Stimulated activated memory B cell treated with anti-CD40 and anti-IgM and Interleukin-4, amounts not matched to agents 10 μg/mL and 1 μg/mL and 100 μg/mL, for 72 hours (primary cell): ENCODE measurements around the gene OTOR.

ENCODE experiments used
- ATAC-seq: fragments of 150-1000 bp; cut with Tn5 transposase; 2 replicates; pipeline ENCODE4 v1.10.0; 2021
- H3K27ac Mint-ChIP-seq: one replicate; pipeline ENCODE4 v1.8.0; 2022; ENCODE audit warnings: mild to moderate bottlenecking, mixed read lengths
- H3K27me3 Mint-ChIP-seq: one replicate; pipeline ENCODE4 v1.8.0; 2022; ENCODE audit warnings: mixed read lengths
- H3K36me3 Mint-ChIP-seq: one replicate; pipeline ENCODE4 v1.8.0; 2022; ENCODE audit warnings: mixed read lengths
- H3K4me1 Mint-ChIP-seq: one replicate; pipeline ENCODE4 v1.8.0; 2022; ENCODE audit warnings: mixed read lengths
- H3K4me3 Mint-ChIP-seq: one replicate; pipeline ENCODE4 v1.8.0; 2022; ENCODE audit warnings: mild to moderate bottlenecking, moderate library complexity, mixed read lengths
- H3K9me3 Mint-ChIP-seq: one replicate; pipeline ENCODE4 v1.8.0; 2022; ENCODE audit warnings: mixed read lengths

The OTOR gene, protein sequence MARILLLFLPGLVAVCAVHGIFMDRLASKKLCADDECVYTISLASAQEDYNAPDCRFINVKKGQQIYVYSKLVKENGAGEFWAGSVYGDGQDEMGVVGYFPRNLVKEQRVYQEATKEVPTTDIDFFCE

DNA sequence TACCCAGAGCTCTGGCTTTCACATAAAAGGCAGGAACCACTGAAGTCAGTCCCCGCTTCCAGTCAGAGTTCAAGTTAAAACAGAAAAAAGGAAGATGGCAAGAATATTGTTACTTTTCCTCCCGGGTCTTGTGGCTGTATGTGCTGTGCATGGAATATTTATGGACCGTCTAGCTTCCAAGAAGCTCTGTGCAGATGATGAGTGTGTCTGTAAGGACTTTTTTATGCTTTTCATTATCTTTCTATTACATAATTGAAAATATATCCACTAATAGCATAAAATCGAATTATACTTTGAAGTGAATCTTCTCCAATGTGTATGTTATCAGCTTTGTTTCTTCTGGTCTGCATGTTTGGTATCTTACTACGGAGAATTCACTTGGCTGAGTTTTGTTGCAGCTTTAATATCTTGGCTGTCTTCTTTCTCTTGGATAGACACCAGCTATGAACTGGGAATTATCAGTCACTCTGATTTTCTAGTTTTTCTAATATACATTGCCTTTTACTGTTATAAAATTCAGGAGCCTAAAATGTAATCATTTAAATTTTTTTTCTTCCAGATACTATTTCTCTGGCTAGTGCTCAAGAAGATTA is at the start of gene OTOR:
OTOR (plus strand) TSS at position 51 of the 593 bp plus-strand sequence; CDS start at position 95, 44 bp downstream.
- Mint-ChIP-seq H3K27ac (no peak within 1 kb of the TSS), H3K36me3 (no peaks in the 10 kb centered on the region), H3K4me3 (no peak within 1 kb of the TSS), H3K4me1 (no peaks in the 10 kb centered on the region), H3K27me3 (peaks cover 2% of the 10 kb centered on the region), H3K9me3 (no peaks in the 10 kb centered on the region)
- ATAC-seq, result no peak

DNA sequence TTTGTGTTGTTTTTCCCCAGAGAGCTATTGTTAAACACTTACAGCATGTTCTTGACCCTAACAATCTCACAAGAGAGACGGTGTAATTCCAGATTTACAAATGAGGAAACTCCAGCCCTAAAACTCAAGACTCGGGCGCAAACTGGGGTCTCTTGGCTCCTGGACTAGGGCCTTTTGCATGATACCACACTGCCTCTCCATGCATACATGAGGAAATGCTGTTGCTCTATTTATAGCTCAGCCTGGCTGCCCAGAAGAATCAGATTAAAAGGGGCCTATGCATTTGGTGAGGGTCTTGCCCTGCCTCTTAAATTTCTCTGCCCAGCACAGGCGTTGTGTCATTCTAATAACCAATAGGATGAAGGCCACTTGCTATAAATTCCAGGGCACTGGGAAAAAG is 48.9 kb upstream of the OTOR start:
- peaks cover 44% of the 10 kb centered on the region for H3K27me3 Mint-ChIP-seq
- no peak overlapping the region for H3K4me3 Mint-ChIP-seq
- no peak overlapping the region for H3K27ac Mint-ChIP-seq
- no peaks in the 10 kb centered on the region for H3K36me3 Mint-ChIP-seq
- no peaks in the 10 kb centered on the region for H3K9me3 Mint-ChIP-seq
- no peaks in the 10 kb centered on the region for H3K4me1 Mint-ChIP-seq
- no peak for ATAC-seq

DNA sequence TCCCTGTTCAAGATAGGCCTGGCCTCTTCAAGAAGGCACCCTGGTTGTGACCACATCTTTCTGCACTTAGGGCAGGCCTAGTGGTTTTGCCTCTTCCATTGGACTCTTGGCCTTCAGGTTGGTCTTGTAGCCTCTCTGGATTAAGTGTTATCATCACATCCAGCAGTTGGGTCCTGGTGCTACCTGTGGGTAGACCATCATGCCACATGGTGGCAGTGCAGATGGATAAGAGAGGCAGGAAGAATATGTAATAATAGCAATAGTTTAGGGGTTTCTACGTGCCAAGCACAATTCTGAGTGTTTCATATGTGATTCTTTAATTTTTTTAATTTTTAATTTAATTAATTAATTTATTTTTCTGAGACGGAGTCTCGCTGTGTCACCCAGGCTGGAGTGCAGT is 46.9 kb upstream of the OTOR start:
- H3K4me3 Mint-ChIP-seq, result no peak overlapping the region
- H3K36me3 Mint-ChIP-seq, result peaks cover 8% of the 10 kb centered on the region
- H3K4me1 Mint-ChIP-seq, result no peaks in the 10 kb centered on the region
- no peak overlapping the region for H3K27ac Mint-ChIP-seq
- ATAC-seq, result peak; percentile 50
- H3K27me3 Mint-ChIP-seq, result peaks cover 51% of the 10 kb centered on the region
- peaks cover 6% of the 10 kb centered on the region for H3K9me3 Mint-ChIP-seq

DNA sequence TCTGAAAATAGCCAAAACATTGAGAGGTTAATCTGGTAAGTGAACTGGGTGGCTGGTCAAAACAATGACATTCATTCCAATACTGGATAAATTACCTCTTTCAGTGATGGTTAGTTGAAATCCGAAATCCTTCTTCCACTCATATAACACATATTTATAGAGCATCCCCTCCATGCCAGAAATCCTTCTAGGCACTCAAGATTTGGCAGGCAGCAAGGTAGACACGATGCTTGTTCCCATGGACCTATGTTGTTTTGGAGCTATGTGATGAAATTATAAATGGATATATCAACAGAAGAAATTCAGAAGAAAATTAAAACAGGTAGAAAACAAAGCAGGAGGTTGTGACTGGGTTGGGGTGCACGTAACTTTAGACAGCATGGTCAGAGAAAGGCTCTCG is 44.6 kb upstream of the OTOR start:
- H3K36me3 Mint-ChIP-seq, result peaks cover 16% of the 10 kb centered on the region

DNA sequence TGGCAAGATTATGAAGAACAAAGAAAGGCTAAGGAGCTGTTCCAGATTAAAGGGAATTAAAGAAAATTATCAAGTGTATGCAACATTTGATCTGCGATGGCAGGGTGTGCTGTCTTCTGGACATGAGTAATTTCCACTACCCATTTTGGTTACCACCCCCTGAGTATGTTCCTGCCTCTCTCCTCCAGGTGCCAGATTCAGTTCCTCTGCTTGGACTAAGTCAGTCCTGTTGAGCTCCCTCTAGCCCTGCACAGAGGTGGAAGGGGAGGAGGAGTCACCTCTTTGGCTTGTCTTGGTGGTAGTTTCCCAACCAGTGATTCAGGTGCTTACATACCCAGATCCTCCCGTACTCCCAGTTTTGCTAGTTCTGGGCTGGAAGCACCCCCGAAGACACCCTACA is 40.5 kb upstream of the OTOR start:
- ATAC-seq, result peak; percentile 79
- Mint-ChIP-seq H3K4me1 (peaks cover 26% of the 10 kb centered on the region), H3K36me3 (peaks cover 16% of the 10 kb centered on the region), H3K9me3 (peaks cover 8% of the 10 kb centered on the region), H3K27me3 (peaks cover 54% of the 10 kb centered on the region), H3K4me3 (no peak overlapping the region), H3K27ac (no peak overlapping the region)

More for the DNA sequence above, 44.6 kb upstream of the OTOR start:
- Mint-ChIP-seq H3K4me3 (no peak overlapping the region), H3K4me1 (peaks cover 10% of the 10 kb centered on the region), H3K27ac (no peak overlapping the region), H3K9me3 (peaks cover 8% of the 10 kb centered on the region), H3K27me3 (peaks cover 65% of the 10 kb centered on the region)
- no peak for ATAC-seq

DNA sequence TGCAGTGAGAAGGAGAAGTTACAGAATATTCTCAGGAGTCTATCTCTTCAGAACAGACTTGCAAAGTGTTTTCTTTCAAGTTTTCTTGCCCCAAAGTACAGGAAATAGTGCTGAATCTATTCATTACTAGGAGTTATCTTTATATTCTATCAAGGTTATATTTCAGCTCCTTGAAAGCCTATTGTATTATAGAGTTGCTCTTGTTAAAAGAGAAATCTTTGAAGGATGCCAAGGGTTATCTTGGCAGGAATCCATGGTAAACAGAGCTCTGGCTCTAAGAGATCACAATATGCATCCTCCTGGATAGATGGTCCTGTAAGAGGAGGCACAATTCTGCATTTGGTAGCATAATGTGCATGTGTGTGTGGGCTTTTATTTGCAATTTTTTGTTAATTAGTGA is 39.6 kb upstream of the OTOR start:
- Mint-ChIP-seq H3K27ac (no peak overlapping the region), H3K36me3 (peaks cover 16% of the 10 kb centered on the region), H3K4me3 (no peak overlapping the region), H3K27me3 (peaks cover 45% of the 10 kb centered on the region), H3K9me3 (peaks cover 8% of the 10 kb centered on the region), H3K4me1 (peaks cover 26% of the 10 kb centered on the region)
- ATAC-seq, result no peak

DNA sequence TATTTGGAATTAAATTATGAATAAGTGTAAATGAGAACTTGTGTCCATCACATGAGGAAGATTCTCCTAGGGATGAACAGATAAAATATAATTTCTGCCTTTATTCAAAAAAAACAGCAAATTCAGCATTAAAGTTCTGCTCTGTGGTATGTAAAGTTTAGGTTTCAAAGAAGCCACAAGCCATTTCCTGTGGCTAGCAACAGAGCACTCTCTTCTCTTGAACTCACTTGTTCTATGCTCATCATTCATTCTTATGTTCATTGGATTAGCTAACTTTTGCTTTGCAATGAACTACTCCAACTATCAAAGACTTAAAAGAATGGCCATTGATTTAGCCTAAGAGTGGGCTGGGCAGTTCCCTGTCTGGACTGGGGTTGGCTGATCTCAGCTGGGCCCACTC is 39.1 kb upstream of the OTOR start:
- ATAC-seq, result peak; percentile 66
- Mint-ChIP-seq H3K27me3 (peaks cover 41% of the 10 kb centered on the region), H3K9me3 (peaks cover 8% of the 10 kb centered on the region), H3K36me3 (peaks cover 16% of the 10 kb centered on the region), H3K4me1 (peaks cover 26% of the 10 kb centered on the region), H3K27ac (no peak overlapping the region), H3K4me3 (no peak overlapping the region)

DNA sequence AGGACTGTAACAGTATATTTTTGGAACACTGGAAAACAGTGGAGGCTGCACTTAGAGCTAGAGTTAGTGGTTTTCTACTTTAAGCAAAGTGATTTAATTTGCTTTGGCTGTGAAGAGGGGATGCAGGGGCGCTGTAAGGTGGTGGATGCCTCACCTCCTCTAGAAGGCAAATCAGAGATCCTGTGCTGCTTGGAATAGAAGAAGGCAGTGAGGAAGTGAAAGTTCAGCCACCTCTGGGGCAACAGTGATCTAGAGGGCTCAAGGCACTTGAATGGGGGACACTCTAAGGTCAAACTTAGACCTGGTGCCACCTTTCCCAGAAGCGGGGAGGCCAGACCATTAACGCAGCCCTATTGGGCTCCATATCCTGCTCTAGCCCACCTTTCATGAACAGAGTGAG is 37.4 kb upstream of the OTOR start:
- Mint-ChIP-seq H3K36me3 (peaks cover 8% of the 10 kb centered on the region), H3K27ac (no peak overlapping the region), H3K27me3 (peaks cover 46% of the 10 kb centered on the region), H3K4me1 (peaks cover 26% of the 10 kb centered on the region), H3K9me3 (peaks cover 2% of the 10 kb centered on the region), H3K4me3 (no peak overlapping the region)
- ATAC-seq, result peak; percentile 56

DNA sequence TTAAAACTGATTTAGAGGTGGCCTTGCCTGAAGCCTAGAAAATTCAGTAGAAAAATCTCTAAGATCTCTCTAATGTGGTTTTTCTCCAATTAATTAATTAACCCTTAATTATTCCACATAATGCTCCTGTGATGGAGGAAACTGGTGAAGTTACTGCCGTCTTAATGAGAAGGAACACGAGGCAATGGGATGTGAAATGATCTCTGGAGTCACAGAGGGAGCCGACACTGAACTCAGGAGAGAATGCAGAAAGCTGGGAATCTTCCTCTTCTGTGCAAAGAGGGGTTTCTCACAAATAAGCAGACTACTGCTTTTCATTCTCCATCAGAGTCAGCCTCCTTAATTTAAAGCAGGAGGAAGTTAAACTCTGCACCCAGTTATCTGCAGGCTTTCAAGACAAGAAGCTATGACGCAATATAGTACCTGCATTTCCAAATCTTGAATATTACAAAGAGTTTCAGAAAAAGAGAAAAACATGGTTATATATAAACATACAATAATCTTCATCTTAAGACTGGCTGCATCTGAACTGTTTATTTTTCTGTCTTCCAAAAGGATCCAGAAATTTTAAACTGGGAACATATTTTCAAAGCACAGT is 36.4 kb upstream of the OTOR start:
- no peak overlapping the region for H3K4me3 Mint-ChIP-seq
- peaks cover 4% of the 10 kb centered on the region for H3K36me3 Mint-ChIP-seq
- no peak for ATAC-seq
- peaks cover 46% of the 10 kb centered on the region for H3K27me3 Mint-ChIP-seq
- H3K9me3 Mint-ChIP-seq, result peaks cover 2% of the 10 kb centered on the region
- peaks cover 26% of the 10 kb centered on the region for H3K4me1 Mint-ChIP-seq
- no peak overlapping the region for H3K27ac Mint-ChIP-seq

DNA sequence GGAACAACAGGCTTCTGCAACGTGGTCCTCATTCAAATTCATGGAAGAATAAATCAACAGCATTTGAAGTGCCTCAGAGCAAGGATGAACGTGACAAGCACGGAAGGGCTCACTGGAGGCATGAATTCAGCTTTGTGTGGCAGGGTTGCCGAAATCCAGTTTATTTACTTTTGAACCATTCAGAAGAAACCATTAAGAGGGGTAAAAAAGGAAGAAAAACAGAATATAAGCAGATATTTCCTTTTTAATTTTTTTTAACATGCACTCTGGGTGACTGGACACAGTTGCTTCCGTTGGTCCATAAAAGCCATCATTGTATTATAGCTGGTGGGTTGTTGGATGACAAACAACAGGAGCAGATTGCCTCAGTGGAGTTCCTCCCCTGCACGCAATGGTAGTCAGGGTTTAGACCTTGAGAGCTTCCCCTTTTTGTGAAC is 35.6 kb upstream of the OTOR start:
- no peak for ATAC-seq
- H3K36me3 Mint-ChIP-seq, result no peaks in the 10 kb centered on the region
- H3K4me1 Mint-ChIP-seq, result peaks cover 26% of the 10 kb centered on the region
- H3K27me3 Mint-ChIP-seq, result peaks cover 39% of the 10 kb centered on the region
- peaks cover 2% of the 10 kb centered on the region for H3K9me3 Mint-ChIP-seq
- H3K27ac Mint-ChIP-seq, result no peak overlapping the region
- H3K4me3 Mint-ChIP-seq, result no peak overlapping the region

DNA sequence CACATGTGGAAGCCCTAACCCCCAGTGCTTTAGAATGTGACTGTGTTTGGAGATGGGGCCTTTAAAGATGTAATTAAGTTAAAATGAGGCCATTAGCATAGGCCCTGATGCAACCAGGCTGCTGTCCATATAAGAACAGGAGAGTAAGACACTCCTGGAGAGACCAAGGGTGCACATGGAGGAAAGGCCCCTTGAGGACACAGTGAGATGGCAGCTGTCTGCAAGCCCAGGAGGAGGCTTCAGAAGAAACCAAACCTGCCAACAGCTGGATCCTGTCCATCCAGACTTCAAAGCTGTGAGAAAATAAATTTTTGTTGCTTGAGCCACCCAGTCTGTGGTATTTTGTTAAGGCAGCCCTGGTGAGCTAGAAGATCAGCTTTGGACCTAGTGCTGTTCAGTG is 35.1 kb upstream of the OTOR start:
- Mint-ChIP-seq H3K9me3 (no peaks in the 10 kb centered on the region), H3K36me3 (no peaks in the 10 kb centered on the region), H3K27ac (no peak overlapping the region), H3K4me1 (peaks cover 21% of the 10 kb centered on the region), H3K27me3 (peaks cover 34% of the 10 kb centered on the region), H3K4me3 (no peak overlapping the region)
- ATAC-seq, result no peak

DNA sequence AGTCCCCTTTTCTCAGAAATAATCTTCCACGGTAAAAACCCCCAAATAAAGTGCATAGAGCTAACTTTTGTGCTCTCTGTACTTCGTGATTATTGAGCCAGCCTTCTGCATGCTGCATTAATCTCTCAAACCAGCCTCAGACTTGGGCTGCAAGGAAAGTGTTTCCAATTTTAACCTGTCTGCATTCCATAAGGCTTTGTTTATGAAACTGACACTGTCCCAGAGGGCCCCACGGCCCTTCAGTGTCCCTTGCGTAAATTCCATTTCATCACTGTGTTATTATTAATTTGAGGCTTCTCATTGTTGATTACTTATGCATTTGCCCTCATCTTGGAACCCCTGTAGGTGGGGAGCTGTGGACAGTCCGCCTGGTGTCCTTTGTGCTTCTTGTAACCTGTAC is 33.9 kb upstream of the OTOR start:
- Mint-ChIP-seq H3K27me3 (peaks cover 29% of the 10 kb centered on the region), H3K36me3 (no peaks in the 10 kb centered on the region), H3K27ac (no peak overlapping the region), H3K4me1 (peaks cover 9% of the 10 kb centered on the region), H3K4me3 (no peak overlapping the region), H3K9me3 (no peaks in the 10 kb centered on the region)
- no peak for ATAC-seq

DNA sequence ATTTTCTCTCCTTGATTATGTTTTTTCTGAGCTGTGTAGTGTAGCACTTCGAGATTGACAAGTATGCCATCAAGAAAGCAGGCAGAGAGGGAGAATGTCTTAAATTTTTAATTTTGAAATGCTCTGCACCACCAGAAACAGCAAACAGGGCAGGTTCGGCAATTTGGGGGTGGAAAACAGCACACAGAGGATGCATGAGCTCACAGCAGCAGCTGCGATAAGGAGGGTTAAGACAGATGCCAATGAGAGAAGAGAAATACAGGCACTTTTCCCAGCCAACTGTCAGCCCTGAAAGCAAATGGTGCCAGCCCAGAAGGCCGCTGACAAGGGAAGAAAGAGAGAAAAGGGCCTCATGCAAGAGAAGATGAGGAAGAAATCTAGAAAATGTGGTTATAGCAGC is 33.4 kb upstream of the OTOR start:
- Mint-ChIP-seq H3K4me3 (no peak overlapping the region), H3K27me3 (peaks cover 29% of the 10 kb centered on the region)
- ATAC-seq, result no peak

DNA sequence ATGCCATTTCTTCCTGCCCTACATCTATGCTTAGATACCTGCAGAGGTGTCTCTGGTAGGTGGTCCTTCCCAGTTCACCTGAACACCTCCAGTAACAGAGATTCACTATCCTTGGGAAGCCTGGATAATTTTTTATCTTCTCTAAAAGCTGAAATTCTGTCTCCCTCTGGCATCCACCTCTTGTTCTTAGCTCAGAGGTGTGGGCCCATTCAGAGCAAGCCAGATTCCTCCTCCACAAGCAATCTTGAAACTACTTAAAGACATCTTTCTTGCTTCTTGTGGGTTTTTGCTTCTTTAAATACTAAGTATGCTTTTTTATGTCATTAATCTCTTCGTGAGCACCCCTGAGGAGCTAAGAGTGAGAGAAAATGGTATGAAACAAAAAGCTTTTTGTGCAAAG is 28.7 kb upstream of the OTOR start:
- H3K36me3 Mint-ChIP-seq, result no peaks in the 10 kb centered on the region

More for the DNA sequence above, 33.4 kb upstream of the OTOR start:
- Mint-ChIP-seq H3K9me3 (no peaks in the 10 kb centered on the region), H3K27ac (no peak overlapping the region), H3K36me3 (no peaks in the 10 kb centered on the region), H3K4me1 (peaks cover 7% of the 10 kb centered on the region)

DNA sequence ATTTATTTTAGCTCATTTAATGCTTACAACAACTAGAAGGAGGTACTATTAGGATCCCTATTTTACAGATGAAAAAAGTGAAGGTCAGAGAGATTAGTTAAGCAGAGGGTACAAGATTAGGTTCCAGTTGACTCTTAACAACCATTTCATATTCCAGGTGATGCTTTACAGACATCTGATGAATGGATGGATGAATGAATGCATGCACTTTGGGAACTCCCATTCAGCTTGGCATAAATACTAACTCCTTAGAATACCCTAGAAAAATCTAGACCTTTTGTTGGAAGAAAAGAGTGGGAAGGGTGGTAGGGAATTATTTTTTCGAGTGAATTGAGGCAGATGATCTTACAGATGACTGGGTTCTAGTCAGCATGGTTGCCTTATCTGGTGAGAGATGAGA is 19.1 kb upstream of the OTOR start:
- peak overlapping the region; percentile 98 for H3K27ac Mint-ChIP-seq
- peak overlapping the region; percentile 98 for H3K4me3 Mint-ChIP-seq
- peaks cover 30% of the 10 kb centered on the region for H3K4me1 Mint-ChIP-seq
- peaks cover 16% of the 10 kb centered on the region for H3K36me3 Mint-ChIP-seq
- ATAC-seq, result no peak
- H3K9me3 Mint-ChIP-seq, result peaks cover 3% of the 10 kb centered on the region
- peaks cover 20% of the 10 kb centered on the region for H3K27me3 Mint-ChIP-seq

More for the DNA sequence above, 28.7 kb upstream of the OTOR start:
- no peak for ATAC-seq
- no peak overlapping the region for H3K27ac Mint-ChIP-seq
- no peak overlapping the region for H3K4me3 Mint-ChIP-seq
- no peaks in the 10 kb centered on the region for H3K4me1 Mint-ChIP-seq
- peaks cover 52% of the 10 kb centered on the region for H3K27me3 Mint-ChIP-seq
- no peaks in the 10 kb centered on the region for H3K9me3 Mint-ChIP-seq
